CD8-positive, alpha-beta memory T cell (primary cell): ENCODE results near the gene XPOT. TPM values are rescaled to one million over a fixed set of nuclear protein-coding genes. Genes with fewer than 3 reads are reported as not detected.
A peak's percentile ranks its signal among the peaks of the same experiment; 100 is the strongest.

Experiments used
- CTCF ChIA-PET: fragments of 350-600 bp; sonication (Branson Sonifier 250); formaldehyde crosslinking; loops from one replicate; lab custom pipeline; 2021; ENCODE audit warnings: antibody characterized with exemption; lab: Charles Lee
- POLR2A ChIA-PET: fragments of 350-600 bp; sonication (Branson Sonifier 250); formaldehyde crosslinking; loops from one replicate; lab custom pipeline; 2021; ENCODE audit warnings: antibody characterized with exemption; lab: Charles Lee
- DNase-seq, 5 donors: peaks; one replicate each; pipeline versions ENCODE4 v3.0.0 to v3.0.0-alpha.2; 2020 to 2022; ENCODE audit warnings: mixed read lengths in 1 of 5
- H3K27ac ChIP-seq: one replicate; pipeline ENCODE4 v1.7.0; 2013; ENCODE audit warnings: low read depth, mild to moderate bottlenecking, low read length, moderate library complexity
- H3K27me3 ChIP-seq: 2 replicates; pipeline ENCODE4 v1.7.0; 2013; ENCODE audit warnings: low read length, mild to moderate bottlenecking; ENCODE audit not compliant: insufficient read depth, poor library complexity, severe bottlenecking
- H3K36me3 ChIP-seq: 2 replicates; pipeline ENCODE4 v1.7.0; 2013; ENCODE audit warnings: mild to moderate bottlenecking, low read length, moderate library complexity; ENCODE audit not compliant: insufficient read depth
- H3K4me1 ChIP-seq: 2 replicates; pipeline ENCODE4 v1.7.0; 2013; ENCODE audit warnings: mild to moderate bottlenecking, low read length, moderate library complexity; ENCODE audit not compliant: insufficient read depth
- H3K4me3 ChIP-seq: 2 replicates; pipeline ENCODE4 v1.7.0; 2013; ENCODE audit warnings: mild to moderate bottlenecking, low read length
- H3K9me3 ChIP-seq: 2 replicates; pipeline ENCODE4 v1.7.0; 2013; ENCODE audit warnings: mild to moderate bottlenecking, low read length
- H3K27ac Mint-ChIP-seq, 8 donors: one replicate each; pipeline ENCODE4 v1.8.0; 2020 to 2021; ENCODE audit warnings: mixed read lengths in 8 of 8, mild to moderate bottlenecking in 6 of 8, inconsistent platforms in 3 of 8, moderate library complexity in 3 of 8
- H3K27me3 Mint-ChIP-seq, 2 donors: one replicate each; pipeline ENCODE4 v1.8.0; 2020 to 2021; ENCODE audit warnings: mixed read lengths in 2 of 2, mild to moderate bottlenecking in 1 of 2, moderate library complexity in 1 of 2
- H3K36me3 Mint-ChIP-seq, 3 donors: one replicate each; pipeline ENCODE4 v1.8.0; 2020 to 2021; ENCODE audit warnings: mixed read lengths in 3 of 3, inconsistent platforms in 1 of 3, mild to moderate bottlenecking in 1 of 3
- H3K4me1 Mint-ChIP-seq, 3 donors: one replicate each; pipeline ENCODE4 v1.8.0; 2020 to 2021; ENCODE audit warnings: mixed read lengths in 3 of 3, inconsistent platforms in 1 of 3, mild to moderate bottlenecking in 1 of 3
- H3K4me3 Mint-ChIP-seq, 7 donors: one replicate each; pipeline ENCODE4 v1.8.0; 2020 to 2021; ENCODE audit warnings: mixed read lengths in 7 of 7, mild to moderate bottlenecking in 6 of 7, moderate library complexity in 4 of 7, inconsistent platforms in 2 of 7
- H3K9me3 Mint-ChIP-seq, 5 donors: one replicate each; pipeline ENCODE4 v1.8.0; 2020 to 2022; ENCODE audit warnings: mixed read lengths in 5 of 5, mild to moderate bottlenecking in 3 of 5, moderate library complexity in 2 of 5, inconsistent platforms in 1 of 5
- polyA plus RNA-seq: library from polyadenylated mRNA; unstranded; fragments of 300-500 nt; fragmentation: Illumina TruSeq; gene quantifications from one replicate; pipeline ENCODE4 v1.2.3, GENCODE V29; 2021
- total RNA-seq, 2 experiments: library from RNA; stranded (reverse); gene quantifications; one replicate each; pipeline ENCODE4 v1.2.3, GENCODE V29; 2021

The XPOT gene
- total and polyA plus RNA-seq, 3 experiments from 2014 or later = 44.7 to 140 (median 136) TPM

DNA sequence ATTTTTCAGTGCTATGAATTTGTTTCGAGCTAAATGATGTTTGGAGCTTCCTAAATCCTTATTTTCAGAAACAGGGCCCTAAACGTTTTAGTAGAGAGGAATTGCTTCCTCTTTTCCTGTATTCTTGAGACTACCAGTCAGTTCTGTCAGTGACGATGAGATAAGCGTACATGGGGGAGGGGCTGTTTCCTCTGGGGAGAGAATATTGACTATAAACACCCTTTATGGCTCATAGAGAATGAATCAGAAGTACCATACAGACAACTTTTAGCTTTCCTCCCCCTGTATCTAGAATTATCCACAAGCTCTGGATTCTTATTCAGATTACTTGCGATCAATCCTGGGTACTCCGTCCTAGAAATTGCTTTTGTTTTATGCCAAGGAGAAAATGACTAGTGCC, 52.8 kb downstream of the XPOT start:
- CTCF ChIA-PET = interaction anchor here (0.7 to 1.1 kb wide), 4 partner anchors 10 to 154 kb away, joined by 3 to 4 read pairs (median 3); no protein-coding TSS in a partner anchor
- H3K27me3 ChIP-seq = no peaks in the 10 kb centered on the region
- Mint-ChIP-seq H3K9me3 (no peaks in the 10 kb centered on the region), H3K4me3 (peak overlapping the region in 4 of 7 donors; percentile 19 to 55 (median 44)), H3K27me3 (no peaks in the 10 kb centered on the region), H3K4me1 (peaks cover 57 to 65% (median 64%) of the 10 kb centered on the region in 3 donors), H3K27ac (peak overlapping the region; percentile 44 to 98 (median 82)), H3K36me3 (peaks cover 0 to 30% (median 4%) of the 10 kb centered on the region in 3 donors)
- DNase-seq = no peak
- H3K9me3 ChIP-seq = no peaks in the 10 kb centered on the region
- H3K4me1 ChIP-seq = peaks cover 44% of the 10 kb centered on the region
- POLR2A ChIA-PET = interaction anchor here (0.7 kb wide), 2 partner anchors 9 to 57 kb away, joined by 4 read pairs; no protein-coding TSS in a partner anchor
- H3K27ac ChIP-seq = peak overlapping the region; percentile 27
- H3K4me3 ChIP-seq = no peak overlapping the region
- no peaks in the 10 kb centered on the region for H3K36me3 ChIP-seq

DNA sequence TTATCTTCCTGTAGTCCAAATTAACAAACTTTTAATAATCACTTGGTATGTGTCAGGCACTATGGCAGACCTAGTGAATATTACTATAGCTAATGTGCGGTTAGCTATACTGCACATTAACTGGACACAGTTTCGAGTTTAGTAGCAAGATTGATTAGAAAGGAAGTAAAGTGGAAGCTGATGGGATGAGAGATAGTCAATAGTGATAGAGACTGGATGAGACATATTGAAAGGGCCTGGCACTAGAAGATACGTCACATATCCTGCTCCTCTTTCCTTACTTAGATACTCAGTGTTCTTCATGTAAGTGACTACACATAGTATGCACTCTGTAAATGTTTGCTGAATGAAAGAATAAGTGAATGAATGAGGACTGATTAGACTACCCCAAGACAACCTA, 53.3 kb downstream of the XPOT start:
- Mint-ChIP-seq H3K4me1 (peaks cover 55 to 64% (median 64%) of the 10 kb centered on the region in 3 donors), H3K27me3 (no peaks in the 10 kb centered on the region), H3K27ac (peak overlapping the region; percentile 44 to 98 (median 82)), H3K4me3 (peak overlapping the region in 6 of 7 donors; percentile 22 to 55 (median 42)), H3K36me3 (peaks cover 0 to 32% (median 4%) of the 10 kb centered on the region in 3 donors), H3K9me3 (no peaks in the 10 kb centered on the region)
- Histone ChIP-seq H3K27me3 (no peaks in the 10 kb centered on the region), H3K4me3 (no peak overlapping the region), H3K36me3 (no peaks in the 10 kb centered on the region), H3K27ac (peak overlapping the region; percentile 27), H3K9me3 (no peaks in the 10 kb centered on the region), H3K4me1 (peaks cover 44% of the 10 kb centered on the region)
- POLR2A ChIA-PET = no interaction called here
- CTCF ChIA-PET = interaction anchor here (0.7 to 1.1 kb wide), 3 partner anchors 12 to 153 kb away, joined by 3 to 4 read pairs (median 3); no protein-coding TSS in a partner anchor
- DNase-seq = no peak

DNA sequence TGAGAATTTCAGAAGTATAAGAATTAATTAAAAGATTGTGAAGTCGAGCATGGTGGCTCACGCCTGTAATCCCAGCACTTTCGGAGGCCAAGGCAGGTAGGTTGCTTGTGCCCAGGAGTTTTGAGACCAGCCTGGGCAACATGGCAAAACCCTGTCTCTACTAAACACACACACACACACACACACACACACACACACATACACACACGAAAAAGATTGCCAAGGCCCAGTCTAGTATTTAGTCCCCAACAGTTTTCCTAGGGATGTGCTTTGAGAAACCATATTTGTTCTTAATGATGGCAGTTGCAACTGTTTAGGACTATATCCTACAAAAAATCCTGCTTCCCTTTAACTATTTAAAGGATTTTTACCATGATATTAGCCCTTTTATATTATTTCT, 53.7 kb downstream of the XPOT start:
- H3K36me3 Mint-ChIP-seq = peaks cover 0 to 31% (median 4%) of the 10 kb centered on the region in 3 donors
- POLR2A ChIA-PET = no interaction called here
- H3K27ac Mint-ChIP-seq = peak overlapping the region; percentile 44 to 98 (median 82)
- Histone ChIP-seq H3K4me3 (no peak overlapping the region), H3K4me1 (peaks cover 43% of the 10 kb centered on the region), H3K9me3 (no peaks in the 10 kb centered on the region), H3K36me3 (no peaks in the 10 kb centered on the region), H3K27ac (peak overlapping the region; percentile 27), H3K27me3 (no peaks in the 10 kb centered on the region)
- CTCF ChIA-PET = interaction anchor here (1.1 kb wide), 1 partner anchor 26 kb away, joined by 3 read pairs; no protein-coding TSS in a partner anchor
- peaks cover 51 to 61% (median 59%) of the 10 kb centered on the region in 3 donors for H3K4me1 Mint-ChIP-seq
- no peak for DNase-seq
- no peaks in the 10 kb centered on the region for H3K9me3 Mint-ChIP-seq
- H3K4me3 Mint-ChIP-seq = peak overlapping the region in 6 of 7 donors; percentile 22 to 55 (median 42)
- no peaks in the 10 kb centered on the region for H3K27me3 Mint-ChIP-seq

DNA sequence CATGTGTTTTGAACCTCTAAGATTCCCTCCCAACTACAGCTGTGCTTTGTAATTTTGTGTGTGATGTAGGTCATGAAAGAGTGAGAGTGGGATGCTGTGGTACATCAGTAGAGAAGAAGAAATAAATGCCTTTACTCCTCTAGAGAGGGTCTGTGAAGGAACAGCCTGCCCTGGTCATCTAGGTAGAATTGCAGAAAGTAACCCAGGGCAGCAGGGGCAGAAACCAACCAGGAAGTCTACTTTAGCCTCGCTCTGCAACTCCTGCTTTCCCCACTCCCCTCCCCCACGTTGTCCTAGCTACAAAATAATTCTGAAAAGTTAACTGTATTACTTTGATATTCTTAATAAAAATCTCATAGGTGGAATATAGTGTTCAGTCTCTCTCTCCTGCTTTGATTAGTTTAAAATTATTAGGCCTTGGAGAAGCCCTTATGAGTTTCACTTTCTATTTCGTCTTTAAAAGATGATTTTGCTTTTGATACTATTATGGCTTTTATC, 55.3 kb downstream of the XPOT start:
- H3K27ac ChIP-seq = peak overlapping the region; percentile 62
- Mint-ChIP-seq H3K9me3 (no peaks in the 10 kb centered on the region), H3K4me1 (peaks cover 42 to 51% (median 45%) of the 10 kb centered on the region in 3 donors), H3K36me3 (peaks cover 0 to 38% (median 4%) of the 10 kb centered on the region in 3 donors), H3K27ac (peak overlapping the region; percentile 77 to 98 (median 97)), H3K27me3 (no peaks in the 10 kb centered on the region), H3K4me3 (peak overlapping the region; percentile 77 to 92 (median 87))
- CTCF ChIA-PET = interaction anchor here (1.0 kb wide), 1 partner anchor 11 kb away, joined by 3 read pairs; no protein-coding TSS in a partner anchor
- DNase-seq = peak in 2 of 5 donors; percentile 16 to 27
- POLR2A ChIA-PET = interaction anchor here (0.8 kb wide), 1 partner anchor 9 kb away, joined by 3 read pairs; no protein-coding TSS in a partner anchor
- H3K4me3 ChIP-seq = peak overlapping the region; percentile 42
- peaks cover 1% of the 10 kb centered on the region for H3K36me3 ChIP-seq
- H3K4me1 ChIP-seq = peaks cover 34% of the 10 kb centered on the region
- H3K9me3 ChIP-seq = no peaks in the 10 kb centered on the region
- no peaks in the 10 kb centered on the region for H3K27me3 ChIP-seq

DNA sequence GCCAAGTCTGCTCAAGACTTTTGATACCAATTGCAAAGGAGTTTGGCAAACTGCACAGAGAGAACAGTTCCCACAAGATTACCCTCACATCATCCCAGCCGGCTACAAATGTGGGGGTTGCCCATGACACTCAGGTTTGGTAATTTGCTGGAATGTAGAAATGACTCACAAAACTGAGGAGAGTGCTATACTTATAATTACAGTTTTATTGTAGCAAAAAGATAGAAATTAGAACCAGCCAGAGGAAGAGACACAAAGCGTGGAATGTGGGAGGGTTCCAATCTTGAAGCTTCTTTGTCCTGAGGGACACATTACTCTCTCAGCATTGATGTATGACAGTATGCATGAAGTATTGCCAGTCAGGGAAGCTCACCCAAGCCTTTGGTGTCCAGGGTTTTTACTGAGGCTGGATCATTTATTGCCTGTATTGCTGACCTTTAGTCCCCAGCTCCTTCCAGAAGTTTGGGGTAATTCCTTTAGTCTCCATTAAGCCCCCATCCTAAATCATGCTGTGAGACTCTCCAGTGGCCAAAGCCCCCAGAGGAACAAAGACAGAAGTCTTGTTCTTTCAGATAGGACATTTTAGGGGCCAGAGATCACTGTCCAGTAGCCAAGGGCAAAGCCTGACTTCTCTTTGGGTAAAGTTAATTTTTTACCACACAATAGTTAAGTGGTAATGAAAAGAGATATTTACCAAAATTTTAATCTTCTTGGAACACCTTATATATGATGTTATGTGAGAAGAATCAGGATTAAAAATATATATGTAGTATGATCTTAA, 57.6 kb downstream of the XPOT start:
- POLR2A ChIA-PET = no interaction called here
- Histone ChIP-seq H3K27ac (no peak overlapping the region), H3K4me3 (no peak overlapping the region), H3K4me1 (peaks cover 24% of the 10 kb centered on the region), H3K9me3 (no peaks in the 10 kb centered on the region), H3K27me3 (no peaks in the 10 kb centered on the region), H3K36me3 (peaks cover 9% of the 10 kb centered on the region)
- peaks cover 2 to 53% (median 8%) of the 10 kb centered on the region in 3 donors for H3K36me3 Mint-ChIP-seq
- CTCF ChIA-PET = no interaction called here
- H3K27ac Mint-ChIP-seq = peak overlapping the region in 3 of 8 donors; percentile 4 to 80 (median 47)
- H3K27me3 Mint-ChIP-seq = no peaks in the 10 kb centered on the region
- H3K4me3 Mint-ChIP-seq = no peak overlapping the region
- H3K9me3 Mint-ChIP-seq = no peaks in the 10 kb centered on the region
- peaks cover 30 to 40% (median 30%) of the 10 kb centered on the region in 3 donors for H3K4me1 Mint-ChIP-seq
- DNase-seq = no peak

DNA sequence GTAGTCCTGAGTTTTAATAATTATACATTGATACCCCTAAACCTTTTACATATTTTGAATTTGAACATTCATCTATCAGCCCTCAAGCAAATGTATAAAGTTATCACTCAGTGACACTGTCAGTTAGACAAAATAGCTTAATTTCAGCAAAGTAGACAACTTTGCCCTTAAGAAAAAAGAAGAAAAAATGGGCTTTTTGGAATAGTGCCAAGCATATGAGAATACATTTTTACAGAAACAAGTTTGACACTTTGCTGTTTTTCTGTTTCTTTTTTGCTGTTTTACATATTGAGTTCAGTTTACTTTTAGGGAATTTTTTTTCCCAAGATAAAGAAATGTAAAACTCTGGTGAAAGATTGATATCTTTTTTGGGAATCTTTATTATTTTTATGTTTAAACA, 62.0 kb downstream of the XPOT start:
- Mint-ChIP-seq H3K9me3 (no peaks in the 10 kb centered on the region), H3K27me3 (no peaks in the 10 kb centered on the region), H3K4me1 (peaks cover 5 to 14% (median 7%) of the 10 kb centered on the region in 3 donors), H3K36me3 (peaks cover 3 to 70% (median 15%) of the 10 kb centered on the region in 3 donors), H3K27ac (no peak overlapping the region), H3K4me3 (no peak overlapping the region)
- no peaks in the 10 kb centered on the region for H3K27me3 ChIP-seq
- POLR2A ChIA-PET = no interaction called here
- H3K4me3 ChIP-seq = no peak overlapping the region
- H3K9me3 ChIP-seq = no peaks in the 10 kb centered on the region
- peaks cover 23% of the 10 kb centered on the region for H3K36me3 ChIP-seq
- CTCF ChIA-PET = no interaction called here
- DNase-seq = no peak
- no peaks in the 10 kb centered on the region for H3K4me1 ChIP-seq
- H3K27ac ChIP-seq = no peak overlapping the region

DNA sequence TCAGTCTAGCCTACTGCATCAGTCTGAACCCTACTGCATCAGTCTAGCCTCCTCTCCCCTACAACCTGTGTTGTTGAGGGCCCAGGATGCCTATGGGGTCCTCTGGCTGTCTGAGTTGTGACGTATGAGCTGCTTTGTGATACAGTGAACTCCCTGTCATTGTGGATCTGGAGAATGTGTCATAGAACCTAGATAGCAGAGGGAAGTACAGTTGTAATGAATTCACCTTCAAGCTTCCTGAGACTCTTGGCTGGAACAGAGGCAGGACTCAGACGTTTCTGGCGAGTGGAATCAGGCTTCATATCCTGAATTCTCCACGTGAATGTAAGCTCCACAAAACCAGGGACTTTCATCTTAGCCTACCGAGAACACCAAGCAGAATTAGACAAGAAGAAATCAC, 64.8 kb downstream of the XPOT start:
- Histone ChIP-seq H3K36me3 (peaks cover 33% of the 10 kb centered on the region), H3K4me1 (no peaks in the 10 kb centered on the region), H3K27me3 (no peaks in the 10 kb centered on the region), H3K9me3 (no peaks in the 10 kb centered on the region), H3K27ac (no peak overlapping the region), H3K4me3 (no peak overlapping the region)
- Mint-ChIP-seq H3K9me3 (no peaks in the 10 kb centered on the region), H3K27ac (peak overlapping the region in 4 of 8 donors; percentile 6 to 72 (median 41)), H3K4me3 (no peak overlapping the region), H3K4me1 (peaks cover 7 to 24% (median 9%) of the 10 kb centered on the region in 3 donors), H3K27me3 (no peaks in the 10 kb centered on the region), H3K36me3 (peaks cover 6 to 79% (median 24%) of the 10 kb centered on the region in 3 donors)
- ChIA-PET CTCF (interaction anchor here (1.0 kb wide), 2 partner anchors 12 to 24 kb away, joined by 3 read pairs; no protein-coding TSS in a partner anchor), POLR2A (no interaction called here)
- DNase-seq = no peak
